ENCODE measurements around the gene SLC9A7.

DNA sequence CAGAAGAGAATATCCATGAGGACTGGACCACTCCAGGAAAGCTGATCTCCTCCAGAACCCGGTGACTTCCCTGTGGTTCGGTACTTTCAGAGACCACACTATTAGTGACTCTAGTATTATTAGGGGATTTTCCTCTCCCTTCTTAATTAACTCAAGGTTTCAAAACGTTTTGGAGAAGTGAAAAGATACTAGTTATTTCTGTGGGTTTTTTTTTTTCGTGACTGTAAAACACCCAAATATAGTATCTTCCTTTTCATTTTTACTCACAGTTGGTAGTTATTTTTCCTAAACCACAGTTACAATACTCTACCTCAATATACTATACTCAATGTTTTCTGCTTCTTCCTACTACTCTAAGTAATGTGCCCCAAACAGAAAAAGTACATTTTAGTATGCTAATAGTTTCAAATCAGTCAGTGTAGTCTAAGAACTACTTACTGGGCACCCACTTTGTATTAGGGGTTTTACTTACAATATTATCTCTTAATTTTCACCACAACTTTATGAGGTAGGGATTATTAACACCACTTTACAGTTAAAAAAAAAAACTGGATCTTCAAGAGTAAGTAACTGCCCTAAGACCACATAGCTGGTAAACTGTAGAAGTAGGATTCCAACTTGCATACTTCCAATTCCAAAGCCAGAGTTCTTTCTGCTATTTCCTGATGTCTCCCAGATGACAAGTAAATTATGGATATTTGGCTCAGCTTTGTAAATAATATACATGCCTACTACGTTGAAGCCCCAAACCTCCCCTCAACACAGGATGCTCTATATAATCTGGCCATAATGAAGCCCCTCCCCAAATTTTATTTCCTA is 45.0 kb downstream of the SLC9A7 start:
- TF ChIP-seq, protein P1, sequence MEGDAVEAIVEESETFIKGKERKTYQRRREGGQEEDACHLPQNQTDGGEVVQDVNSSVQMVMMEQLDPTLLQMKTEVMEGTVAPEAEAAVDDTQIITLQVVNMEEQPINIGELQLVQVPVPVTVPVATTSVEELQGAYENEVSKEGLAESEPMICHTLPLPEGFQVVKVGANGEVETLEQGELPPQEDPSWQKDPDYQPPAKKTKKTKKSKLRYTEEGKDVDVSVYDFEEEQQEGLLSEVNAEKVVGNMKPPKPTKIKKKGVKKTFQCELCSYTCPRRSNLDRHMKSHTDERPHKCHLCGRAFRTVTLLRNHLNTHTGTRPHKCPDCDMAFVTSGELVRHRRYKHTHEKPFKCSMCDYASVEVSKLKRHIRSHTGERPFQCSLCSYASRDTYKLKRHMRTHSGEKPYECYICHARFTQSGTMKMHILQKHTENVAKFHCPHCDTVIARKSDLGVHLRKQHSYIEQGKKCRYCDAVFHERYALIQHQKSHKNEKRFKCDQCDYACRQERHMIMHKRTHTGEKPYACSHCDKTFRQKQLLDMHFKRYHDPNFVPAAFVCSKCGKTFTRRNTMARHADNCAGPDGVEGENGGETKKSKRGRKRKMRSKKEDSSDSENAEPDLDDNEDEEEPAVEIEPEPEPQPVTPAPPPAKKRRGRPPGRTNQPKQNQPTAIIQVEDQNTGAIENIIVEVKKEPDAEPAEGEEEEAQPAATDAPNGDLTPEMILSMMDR (IDR thresholded peaks at IDR 0.05; ENCODE audit: low read length): no peak
- no peak for TF ChIP-seq EZH2 (optimal IDR thresholded peaks at IDR 0.05; ENCODE audit: low read depth, low read length)
- no peak for TF ChIP-seq EZH2phosphoT487 (IDR thresholded peaks at IDR 0.05; ENCODE audit: low read length)

Data from MM.1S (cell line).